ENCODE results near the gene AP3M1. TPM values are rescaled to one million over a fixed set of nuclear protein-coding genes. Genes with fewer than 3 reads are reported as not detected.
A peak's percentile ranks its signal among the peaks of the same experiment; 100 is the strongest.

Gene AP3M1
- 47.2 and 58.3 TPM in 2 replicates for total RNA-seq (ENCODE audit: low replicate concordance)

- Mint-ChIP-seq H3K4me1 (peaks cover 19% of the 10 kb centered on the region), H3K27ac (no peak within 1 kb of the TSS), H3K9me3 (no peaks in the 10 kb centered on the region), H3K36me3 (peaks cover 7% of the 10 kb centered on the region), H3K4me3 (no peak within 1 kb of the TSS), H3K27me3 (ENCODE audit: insufficient read depth, low read depth) (no peaks in the 10 kb centered on the region)
- Histone ChIP-seq H3K4me2 (peak within 1 kb of the TSS; percentile 89), H3K36me3 (no peaks in the 10 kb centered on the region), H3K9me3 (ENCODE audit: low read depth) (no peaks in the 10 kb centered on the region), H3K9ac (peak within 1 kb of the TSS; percentile 86), H4K20me1 (ENCODE audit: low read depth) (peaks cover 12% of the 10 kb centered on the region), H3K4me3 (peak within 1 kb of the TSS; percentile 98), H3K27me3 (no peaks in the 10 kb centered on the region), H2AFZ (replicated peaks) (peak within 1 kb of the TSS; percentile 94), H3K4me1 (peaks cover 21% of the 10 kb centered on the region), H3F3A (ENCODE audit: low read depth) (peaks cover 20% of the 10 kb centered on the region), H3K79me2 (ENCODE audit: low read depth) (peaks cover 94% of the 10 kb centered on the region), H3K27ac (peak within 1 kb of the TSS; percentile 95)
- no peak for TF ChIP-seq EZH2phosphoT487 (IDR thresholded peaks at IDR 0.05)
- TF ChIP-seq, protein P1, sequence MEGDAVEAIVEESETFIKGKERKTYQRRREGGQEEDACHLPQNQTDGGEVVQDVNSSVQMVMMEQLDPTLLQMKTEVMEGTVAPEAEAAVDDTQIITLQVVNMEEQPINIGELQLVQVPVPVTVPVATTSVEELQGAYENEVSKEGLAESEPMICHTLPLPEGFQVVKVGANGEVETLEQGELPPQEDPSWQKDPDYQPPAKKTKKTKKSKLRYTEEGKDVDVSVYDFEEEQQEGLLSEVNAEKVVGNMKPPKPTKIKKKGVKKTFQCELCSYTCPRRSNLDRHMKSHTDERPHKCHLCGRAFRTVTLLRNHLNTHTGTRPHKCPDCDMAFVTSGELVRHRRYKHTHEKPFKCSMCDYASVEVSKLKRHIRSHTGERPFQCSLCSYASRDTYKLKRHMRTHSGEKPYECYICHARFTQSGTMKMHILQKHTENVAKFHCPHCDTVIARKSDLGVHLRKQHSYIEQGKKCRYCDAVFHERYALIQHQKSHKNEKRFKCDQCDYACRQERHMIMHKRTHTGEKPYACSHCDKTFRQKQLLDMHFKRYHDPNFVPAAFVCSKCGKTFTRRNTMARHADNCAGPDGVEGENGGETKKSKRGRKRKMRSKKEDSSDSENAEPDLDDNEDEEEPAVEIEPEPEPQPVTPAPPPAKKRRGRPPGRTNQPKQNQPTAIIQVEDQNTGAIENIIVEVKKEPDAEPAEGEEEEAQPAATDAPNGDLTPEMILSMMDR (IDR thresholded peaks at IDR 0.05) = no peak
- TF ChIP-seq EZH2 (IDR thresholded peaks at IDR 0.05) = no peak
- peak; percentile 94 for DNase-seq (ENCODE audit: low spot score)
These were observed at the start of gene AP3M1 for GRCh38 chr10:74150204-74150989. Gene AP3M1, minus strand, starts transcription at chr10:74150828. Its CDS starts 12,449 bp downstream, at chr10:74138379.

DNA sequence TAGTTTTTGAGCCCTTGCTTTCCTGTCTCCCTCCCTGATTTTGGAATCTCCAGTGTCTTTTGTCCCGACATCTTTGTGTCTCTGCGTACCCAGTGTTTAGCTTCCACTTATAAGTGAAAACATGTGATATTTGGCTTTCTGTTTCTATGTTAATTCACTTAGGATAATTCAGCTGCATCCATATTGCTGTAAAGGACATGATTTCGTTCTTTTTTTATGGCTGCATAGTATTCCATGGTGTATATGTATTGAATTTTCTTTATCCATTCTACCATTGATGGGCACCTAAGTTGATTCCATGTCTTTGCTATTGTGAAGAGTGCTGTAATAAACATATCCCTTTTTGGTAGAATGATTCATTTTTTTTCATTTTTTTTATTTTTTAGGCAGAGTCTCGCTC is 48.7 kb upstream of the AP3M1 start:
- H3K36me3 Mint-ChIP-seq = no peaks in the 10 kb centered on the region
- no peak overlapping the region for H3K4me3 Mint-ChIP-seq
- Histone ChIP-seq H2AFZ (replicated peaks) (no peak overlapping the region), H3K4me1 (no peaks in the 10 kb centered on the region), H4K20me1 (ENCODE audit: low read depth) (peaks cover 6% of the 10 kb centered on the region), H3K9ac (no peak overlapping the region), H3K4me2 (no peak overlapping the region), H3K4me3 (no peak overlapping the region), H3K9me3 (ENCODE audit: low read depth) (no peaks in the 10 kb centered on the region), H3K27me3 (no peaks in the 10 kb centered on the region), H3K79me2 (ENCODE audit: low read depth) (peaks cover 20% of the 10 kb centered on the region), H3F3A (ENCODE audit: low read depth) (no peaks in the 10 kb centered on the region), H3K27ac (no peak overlapping the region), H3K36me3 (no peaks in the 10 kb centered on the region)
- no peak overlapping the region for H3K27ac Mint-ChIP-seq
- no peaks in the 10 kb centered on the region for H3K9me3 Mint-ChIP-seq
- DNase-seq (ENCODE audit: low spot score) = no peak
- no peak for TF ChIP-seq EZH2phosphoT487 (IDR thresholded peaks at IDR 0.05)
- no peaks in the 10 kb centered on the region for H3K27me3 Mint-ChIP-seq (ENCODE audit: insufficient read depth, low read depth)
- H3K4me1 Mint-ChIP-seq = no peaks in the 10 kb centered on the region

DNA sequence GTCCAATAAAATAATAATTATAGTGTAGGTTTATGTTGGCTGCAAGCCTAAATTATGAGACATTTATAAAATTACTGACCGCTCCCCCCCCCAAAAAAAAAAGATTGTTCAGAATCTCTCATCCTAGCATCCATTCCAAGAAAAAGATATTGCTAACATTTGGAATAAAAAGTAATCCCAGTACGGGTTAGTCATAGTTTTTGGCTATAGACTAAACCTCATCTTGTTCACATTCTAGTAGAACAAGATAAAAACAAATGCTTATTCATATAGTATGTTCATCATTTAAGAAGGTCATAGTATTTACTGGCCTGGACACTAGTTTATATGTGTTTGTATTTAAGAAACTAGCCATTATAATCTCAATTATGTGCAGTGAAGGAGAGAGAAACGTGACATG is 44.4 kb upstream of the AP3M1 start:
- Mint-ChIP-seq H3K9me3 (no peaks in the 10 kb centered on the region), H3K36me3 (no peaks in the 10 kb centered on the region), H3K27ac (no peak overlapping the region), H3K4me1 (no peaks in the 10 kb centered on the region), H3K4me3 (no peak overlapping the region), H3K27me3 (ENCODE audit: insufficient read depth, low read depth) (peaks cover 2% of the 10 kb centered on the region)
- Histone ChIP-seq H3K4me1 (no peaks in the 10 kb centered on the region), H3K27ac (no peak overlapping the region), H3K9ac (no peak overlapping the region), H3K4me2 (no peak overlapping the region), H3K79me2 (ENCODE audit: low read depth) (peaks cover 56% of the 10 kb centered on the region), H4K20me1 (ENCODE audit: low read depth) (peaks cover 6% of the 10 kb centered on the region), H3F3A (ENCODE audit: low read depth) (no peaks in the 10 kb centered on the region), H2AFZ (replicated peaks) (no peak overlapping the region), H3K4me3 (no peak overlapping the region), H3K27me3 (no peaks in the 10 kb centered on the region), H3K9me3 (ENCODE audit: low read depth) (no peaks in the 10 kb centered on the region), H3K36me3 (no peaks in the 10 kb centered on the region)
- TF ChIP-seq, protein P1 (IDR thresholded peaks at IDR 0.05) = no peak
- DNase-seq (ENCODE audit: low spot score) = no peak

DNA sequence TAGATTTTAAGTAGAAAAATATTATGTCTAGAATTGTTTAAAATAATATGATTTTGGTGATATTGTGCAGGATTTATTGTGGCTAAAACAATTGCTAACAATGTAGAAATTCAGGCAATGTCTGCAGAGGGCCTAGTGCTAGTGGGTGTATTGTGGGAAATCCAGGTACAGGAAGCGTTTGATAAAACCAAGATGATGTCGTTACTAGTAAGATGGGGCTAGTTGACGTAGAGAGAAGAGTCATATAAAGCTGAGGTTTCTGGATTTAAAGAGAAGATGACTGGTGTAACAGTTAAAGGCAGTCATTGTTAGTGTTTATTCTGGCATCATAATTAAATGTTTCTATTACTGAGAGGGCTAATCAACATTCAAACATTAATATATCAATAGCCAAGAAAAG is 43.9 kb upstream of the AP3M1 start:
- Mint-ChIP-seq H3K9me3 (no peaks in the 10 kb centered on the region), H3K4me3 (no peak overlapping the region), H3K4me1 (no peaks in the 10 kb centered on the region), H3K27ac (no peak overlapping the region), H3K36me3 (no peaks in the 10 kb centered on the region), H3K27me3 (ENCODE audit: insufficient read depth, low read depth) (peaks cover 2% of the 10 kb centered on the region)
- Histone ChIP-seq H3K27me3 (no peaks in the 10 kb centered on the region), H3K79me2 (ENCODE audit: low read depth) (peaks cover 58% of the 10 kb centered on the region), H4K20me1 (ENCODE audit: low read depth) (peaks cover 6% of the 10 kb centered on the region), H3K4me2 (no peak overlapping the region), H3K9ac (no peak overlapping the region), H3K4me3 (no peak overlapping the region), H3F3A (ENCODE audit: low read depth) (no peaks in the 10 kb centered on the region), H3K4me1 (no peaks in the 10 kb centered on the region), H3K9me3 (ENCODE audit: low read depth) (no peaks in the 10 kb centered on the region), H2AFZ (replicated peaks) (no peak overlapping the region), H3K36me3 (no peaks in the 10 kb centered on the region), H3K27ac (no peak overlapping the region)
- no peak for TF ChIP-seq EZH2 (IDR thresholded peaks at IDR 0.05)
- TF ChIP-seq, protein P1 (IDR thresholded peaks at IDR 0.05) = no peak
- TF ChIP-seq EZH2phosphoT487 (IDR thresholded peaks at IDR 0.05) = no peak
- no peak for DNase-seq (ENCODE audit: low spot score)

All from neural progenitor cell (in vitro differentiated cells).